ENCODE measurements around the gene SVIL.

SVIL gene

DNA sequence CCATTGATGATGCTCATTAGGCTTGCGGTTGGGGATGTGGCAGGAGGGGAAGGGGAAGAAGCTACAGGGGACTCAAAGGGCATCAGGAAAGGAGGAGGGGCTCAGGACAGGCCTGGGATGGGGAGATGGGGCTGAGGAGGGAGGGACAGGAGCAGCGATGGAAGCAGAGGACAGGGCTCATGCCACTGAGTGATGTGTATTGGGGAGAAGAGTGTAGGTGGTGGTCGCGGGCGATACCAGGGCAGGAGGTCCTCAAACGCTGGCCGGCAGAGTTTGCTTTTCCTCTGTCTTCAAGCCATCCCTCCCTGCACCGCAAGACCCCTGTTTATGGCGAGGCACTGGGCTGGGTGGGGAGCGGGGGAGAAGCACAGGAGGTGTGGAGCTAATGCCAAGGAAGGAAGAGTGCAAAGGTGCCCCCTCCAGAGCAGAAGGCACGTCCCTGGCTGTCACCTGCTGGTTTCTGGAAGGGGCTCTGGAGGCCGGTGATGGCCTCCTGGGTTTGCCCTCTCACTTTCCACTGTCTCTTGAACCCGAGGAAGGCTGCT is 134.7 kb downstream of the SVIL start:
- no CpG with 5 or more reads among the region's 13 CpGs for WGBS (ENCODE audit: extremely low coverage, insufficient coverage, insufficient read length)
- Histone ChIP-seq H2BK12ac (ENCODE audit: low read length) (no peak overlapping the region), H3K9me3 (ENCODE audit: insufficient read depth, low read depth, low read length) (no peaks in the 10 kb centered on the region), H2AFZ (ENCODE audit: insufficient read depth, low read length, poor library complexity) (no peak overlapping the region), H3K4me3 (ENCODE audit: low read depth, low read length) (no peak overlapping the region), H3K79me1 (ENCODE audit: low read length) (no peaks in the 10 kb centered on the region), H3K4ac (ENCODE audit: low read depth, low read length) (no peak overlapping the region), H3K23ac (ENCODE audit: low read length) (no peak overlapping the region), H3K79me2 (ENCODE audit: control insufficient read depth, insufficient read depth, low read length, poor library complexity) (no peaks in the 10 kb centered on the region), H3K27me3 (ENCODE audit: insufficient read depth, low read length) (no peaks in the 10 kb centered on the region), H4K12ac (ENCODE audit: low read depth, low read length) (no peak overlapping the region), H2AK5ac (ENCODE audit: low read length) (no peak overlapping the region), H4K8ac (ENCODE audit: low read depth, low read length) (no peak overlapping the region), H2BK120ac (ENCODE audit: insufficient read depth, low read length, poor library complexity) (no peak overlapping the region), H2BK5ac (ENCODE audit: low read depth, low read length, poor library complexity) (no peak overlapping the region), H3K14ac (ENCODE audit: low read length) (no peak overlapping the region), H4K91ac (ENCODE audit: low read depth, low read length) (no peak overlapping the region), H3K9ac (ENCODE audit: low read length) (no peak overlapping the region), H3K18ac (ENCODE audit: low read length) (no peak overlapping the region), H3K27ac (ENCODE audit: low read depth, low read length) (no peak overlapping the region), H3K4me2 (ENCODE audit: low read length) (no peak overlapping the region), H3K36me3 (ENCODE audit: control insufficient read depth in 1 of 2, insufficient read depth in 2 of 2, low read length in 2 of 2) (peaks cover 14 to 15% of the 10 kb centered on the region in 2 experiments), H3K4me1 (ENCODE audit: control insufficient read depth in 1 of 2, insufficient read depth in 2 of 2, low read length in 2 of 2) (no peaks in the 10 kb centered on the region)
- no peak for DNase-seq

DNA sequence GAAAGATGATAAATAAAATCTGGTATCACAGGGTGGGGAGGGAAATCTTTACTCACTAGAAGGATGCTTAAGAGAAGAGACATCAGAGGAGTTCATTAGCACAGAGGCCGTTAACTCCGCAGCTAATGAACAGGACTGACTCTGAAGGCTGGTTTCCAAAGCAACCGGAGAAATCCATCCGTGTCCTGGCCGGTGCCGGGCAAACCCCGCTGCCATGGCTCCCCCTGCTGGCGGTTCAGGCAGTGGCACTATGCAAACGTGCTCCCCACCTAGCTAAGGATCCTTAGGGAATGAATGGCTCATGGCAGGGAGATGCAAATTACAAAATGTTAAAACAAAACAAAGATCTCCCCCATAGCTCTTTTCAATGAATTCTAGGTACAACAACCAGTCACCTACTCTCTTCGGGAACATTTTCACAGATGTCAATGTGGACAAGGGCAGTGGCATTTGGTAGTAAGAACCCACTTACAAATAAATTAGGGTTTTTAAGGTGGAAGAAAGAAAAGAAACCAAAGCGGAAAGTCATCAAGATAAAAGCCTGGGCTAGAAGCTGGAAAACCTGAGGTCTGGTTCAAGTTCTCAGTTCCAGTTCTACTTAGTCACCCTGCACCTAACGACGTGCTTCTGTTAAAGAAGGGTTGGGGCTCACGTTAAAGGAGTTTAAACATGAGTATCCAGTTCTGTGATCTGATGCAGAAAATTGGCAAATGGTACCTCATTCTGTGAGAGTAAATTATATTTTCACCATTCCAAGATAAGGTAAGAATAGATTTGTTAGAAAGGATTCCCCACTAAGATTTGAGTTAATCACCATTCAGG is 138.2 kb downstream of the SVIL start:
- H3K18ac ChIP-seq (ENCODE audit: low read length), result no peak overlapping the region
- no peaks in the 10 kb centered on the region for H3K79me2 ChIP-seq (ENCODE audit: control insufficient read depth, insufficient read depth, low read length, poor library complexity)

DNA sequence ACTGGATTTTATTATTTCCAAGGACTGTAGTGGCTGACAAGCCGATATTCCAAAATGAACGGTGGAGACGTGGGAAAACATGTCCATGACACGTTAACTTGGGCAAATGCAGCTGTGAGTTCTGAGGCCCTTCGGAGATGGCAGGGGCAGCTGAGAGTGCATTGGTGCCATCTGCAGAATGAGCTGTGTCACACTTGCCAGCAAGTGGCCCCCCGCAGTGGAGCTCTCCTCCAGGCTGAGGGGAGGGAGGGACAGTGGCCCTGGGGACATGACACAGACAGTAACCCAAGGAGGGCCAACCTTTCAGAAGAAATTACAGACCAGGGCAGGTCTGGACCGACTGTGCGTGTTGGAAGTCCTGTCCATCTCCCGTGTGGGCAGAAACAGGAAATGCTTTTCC is 139.4 kb downstream of the SVIL start:
- Histone ChIP-seq H3K27ac (ENCODE audit: low read depth, low read length) (no peak overlapping the region), H3K27me3 (ENCODE audit: insufficient read depth, low read length) (no peaks in the 10 kb centered on the region), H3K4me1 (ENCODE audit: control insufficient read depth in 1 of 2, insufficient read depth in 2 of 2, low read length in 2 of 2) (no peaks in the 10 kb centered on the region), H3K9ac (ENCODE audit: low read length) (no peak overlapping the region), H3K79me2 (ENCODE audit: control insufficient read depth, insufficient read depth, low read length, poor library complexity) (no peaks in the 10 kb centered on the region), H4K91ac (ENCODE audit: low read depth, low read length) (no peak overlapping the region), H2BK5ac (ENCODE audit: low read depth, low read length, poor library complexity) (no peak overlapping the region), H3K4me3 (ENCODE audit: low read depth, low read length) (no peak overlapping the region), H2AK5ac (ENCODE audit: low read length) (no peak overlapping the region), H3K36me3 (ENCODE audit: control insufficient read depth in 1 of 2, insufficient read depth in 2 of 2, low read length in 2 of 2) (peaks cover 43 to 44% of the 10 kb centered on the region in 2 experiments), H3K9me3 (ENCODE audit: insufficient read depth, low read depth, low read length) (no peaks in the 10 kb centered on the region), H3K4me2 (ENCODE audit: low read length) (no peak overlapping the region), H3K4ac (ENCODE audit: low read depth, low read length) (no peak overlapping the region), H3K79me1 (ENCODE audit: low read length) (no peaks in the 10 kb centered on the region), H2BK120ac (ENCODE audit: insufficient read depth, low read length, poor library complexity) (no peak overlapping the region), H3K23ac (ENCODE audit: low read length) (no peak overlapping the region), H2BK12ac (ENCODE audit: low read length) (no peak overlapping the region), H2AFZ (ENCODE audit: insufficient read depth, low read length, poor library complexity) (no peak overlapping the region), H3K18ac (ENCODE audit: low read length) (no peak overlapping the region), H4K8ac (ENCODE audit: low read depth, low read length) (no peak overlapping the region), H3K14ac (ENCODE audit: low read length) (no peak overlapping the region), H4K12ac (ENCODE audit: low read depth, low read length) (no peak overlapping the region)
- DNase-seq, result no peak
- no CpG with 5 or more reads among the region's 9 CpGs for WGBS (ENCODE audit: extremely low coverage, insufficient coverage, insufficient read length)

More for the DNA sequence above, 138.2 kb downstream of the SVIL start:
- Histone ChIP-seq H3K27me3 (ENCODE audit: insufficient read depth, low read length) (no peaks in the 10 kb centered on the region), H3K4me3 (ENCODE audit: low read depth, low read length) (no peak overlapping the region), H2AK5ac (ENCODE audit: low read length) (no peak overlapping the region), H3K4ac (ENCODE audit: low read depth, low read length) (no peak overlapping the region), H4K8ac (ENCODE audit: low read depth, low read length) (no peak overlapping the region), H3K27ac (ENCODE audit: low read depth, low read length) (no peak overlapping the region), H3K79me1 (ENCODE audit: low read length) (no peaks in the 10 kb centered on the region), H3K23ac (ENCODE audit: low read length) (no peak overlapping the region), H2BK12ac (ENCODE audit: low read length) (no peak overlapping the region), H3K14ac (ENCODE audit: low read length) (no peak overlapping the region), H4K91ac (ENCODE audit: low read depth, low read length) (no peak overlapping the region), H3K4me2 (ENCODE audit: low read length) (no peak overlapping the region), H3K36me3 (ENCODE audit: control insufficient read depth in 1 of 2, insufficient read depth in 2 of 2, low read length in 2 of 2) (peaks cover 34 to 37% of the 10 kb centered on the region in 2 experiments), H2AFZ (ENCODE audit: insufficient read depth, low read length, poor library complexity) (no peak overlapping the region), H2BK5ac (ENCODE audit: low read depth, low read length, poor library complexity) (no peak overlapping the region), H3K9ac (ENCODE audit: low read length) (no peak overlapping the region), H3K9me3 (ENCODE audit: insufficient read depth, low read depth, low read length) (no peaks in the 10 kb centered on the region), H3K4me1 (ENCODE audit: control insufficient read depth in 1 of 2, insufficient read depth in 2 of 2, low read length in 2 of 2) (no peaks in the 10 kb centered on the region), H2BK120ac (ENCODE audit: insufficient read depth, low read length, poor library complexity) (no peak overlapping the region), H4K12ac (ENCODE audit: low read depth, low read length) (no peak overlapping the region)
- DNase-seq, result peak; percentile 62 to 84
- WGBS (ENCODE audit: extremely low coverage, insufficient coverage, insufficient read length), result no CpG with 5 or more reads among the region's 14 CpGs

DNA sequence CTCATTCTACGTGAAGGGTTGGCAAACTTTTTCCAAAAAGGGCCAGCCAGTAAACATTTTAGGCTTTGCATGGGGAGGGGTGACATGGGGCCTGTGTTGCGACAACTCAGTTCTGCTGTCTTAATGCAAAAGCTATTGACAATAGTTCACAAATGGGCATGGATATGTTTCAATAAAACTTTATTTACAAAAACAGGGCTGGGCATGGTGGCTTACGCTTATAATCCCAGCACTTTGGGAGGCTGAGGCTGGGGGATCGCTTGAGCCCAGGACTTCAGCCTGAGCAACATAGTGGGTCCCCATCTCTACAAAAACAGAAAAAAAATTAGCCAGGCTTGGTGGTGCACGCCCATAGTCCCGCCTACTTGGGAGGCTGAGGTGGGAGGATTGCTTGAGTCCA is 141.1 kb downstream of the SVIL start:
- Histone ChIP-seq H4K91ac (ENCODE audit: low read depth, low read length) (no peak overlapping the region), H3K9ac (ENCODE audit: low read length) (no peak overlapping the region), H3K23ac (ENCODE audit: low read length) (no peak overlapping the region), H3K79me1 (ENCODE audit: low read length) (peaks cover 2% of the 10 kb centered on the region), H3K4me3 (ENCODE audit: low read depth, low read length) (no peak overlapping the region), H3K14ac (ENCODE audit: low read length) (no peak overlapping the region), H2BK12ac (ENCODE audit: low read length) (no peak overlapping the region), H3K36me3 (ENCODE audit: control insufficient read depth in 1 of 2, insufficient read depth in 2 of 2, low read length in 2 of 2) (peaks cover 41% of the 10 kb centered on the region in 2 experiments), H2AFZ (ENCODE audit: insufficient read depth, low read length, poor library complexity) (no peak overlapping the region), H4K12ac (ENCODE audit: low read depth, low read length) (no peak overlapping the region), H2BK120ac (ENCODE audit: insufficient read depth, low read length, poor library complexity) (no peak overlapping the region), H2BK5ac (ENCODE audit: low read depth, low read length, poor library complexity) (no peak overlapping the region), H3K79me2 (ENCODE audit: control insufficient read depth, insufficient read depth, low read length, poor library complexity) (no peaks in the 10 kb centered on the region), H3K4me1 (ENCODE audit: control insufficient read depth in 1 of 2, insufficient read depth in 2 of 2, low read length in 2 of 2) (no peaks in the 10 kb centered on the region), H3K4ac (ENCODE audit: low read depth, low read length) (no peak overlapping the region), H4K8ac (ENCODE audit: low read depth, low read length) (no peak overlapping the region), H3K27ac (ENCODE audit: low read depth, low read length) (no peak overlapping the region), H3K9me3 (ENCODE audit: insufficient read depth, low read depth, low read length) (no peaks in the 10 kb centered on the region), H3K27me3 (ENCODE audit: insufficient read depth, low read length) (no peaks in the 10 kb centered on the region), H3K18ac (ENCODE audit: low read length) (no peak overlapping the region), H2AK5ac (ENCODE audit: low read length) (no peak overlapping the region), H3K4me2 (ENCODE audit: low read length) (no peak overlapping the region)
- no CpG with 5 or more reads among the region's 6 CpGs for WGBS (ENCODE audit: extremely low coverage, insufficient coverage, insufficient read length)
- no peak for DNase-seq

All from trophoblast cell (in vitro differentiated cells and primary cell).